Measurements from ENCODE around the gene TMEM59.

GRCh38 chr1:54002544-54003248 is 50.3 kb downstream of the TMEM59 start:
- TF ChIP-seq, protein P1, sequence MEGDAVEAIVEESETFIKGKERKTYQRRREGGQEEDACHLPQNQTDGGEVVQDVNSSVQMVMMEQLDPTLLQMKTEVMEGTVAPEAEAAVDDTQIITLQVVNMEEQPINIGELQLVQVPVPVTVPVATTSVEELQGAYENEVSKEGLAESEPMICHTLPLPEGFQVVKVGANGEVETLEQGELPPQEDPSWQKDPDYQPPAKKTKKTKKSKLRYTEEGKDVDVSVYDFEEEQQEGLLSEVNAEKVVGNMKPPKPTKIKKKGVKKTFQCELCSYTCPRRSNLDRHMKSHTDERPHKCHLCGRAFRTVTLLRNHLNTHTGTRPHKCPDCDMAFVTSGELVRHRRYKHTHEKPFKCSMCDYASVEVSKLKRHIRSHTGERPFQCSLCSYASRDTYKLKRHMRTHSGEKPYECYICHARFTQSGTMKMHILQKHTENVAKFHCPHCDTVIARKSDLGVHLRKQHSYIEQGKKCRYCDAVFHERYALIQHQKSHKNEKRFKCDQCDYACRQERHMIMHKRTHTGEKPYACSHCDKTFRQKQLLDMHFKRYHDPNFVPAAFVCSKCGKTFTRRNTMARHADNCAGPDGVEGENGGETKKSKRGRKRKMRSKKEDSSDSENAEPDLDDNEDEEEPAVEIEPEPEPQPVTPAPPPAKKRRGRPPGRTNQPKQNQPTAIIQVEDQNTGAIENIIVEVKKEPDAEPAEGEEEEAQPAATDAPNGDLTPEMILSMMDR (IDR thresholded peaks at IDR 0.05): no peak
- no peak for TF ChIP-seq POLR2A (IDR thresholded peaks at IDR 0.05)

All from esophagus squamous epithelium (tissue), 4 donors.